HUES48 (cell line): ENCODE data around the gene LRCH4.

Source experiments
- H3K27ac ChIP-seq: one replicate; pipeline ENCODE4 v1.7.0; 2013; ENCODE audit warnings: low read depth, low read length, inconsistent platforms
- H3K27me3 ChIP-seq: 2 replicates; pipeline ENCODE4 v1.6.1; 2013; ENCODE audit warnings: mild to moderate bottlenecking, low read length; ENCODE audit not compliant: control insufficient read depth, insufficient read depth
- H3K36me3 ChIP-seq: 2 replicates; pipeline ENCODE4 v1.6.1; 2013; ENCODE audit warnings: low read length; ENCODE audit not compliant: control insufficient read depth, insufficient read depth
- H3K4me1 ChIP-seq: 2 replicates; pipeline ENCODE4 v1.6.1; 2013; ENCODE audit warnings: mild to moderate bottlenecking, low read length; ENCODE audit not compliant: control insufficient read depth, insufficient read depth
- H3K4me3 ChIP-seq: 2 replicates; pipeline ENCODE4 v1.5.1; 2013; ENCODE audit warnings: mild to moderate bottlenecking, low read depth, low read length
- H3K9ac ChIP-seq: 2 replicates; pipeline ENCODE4 v1.6.1; 2013; ENCODE audit warnings: mild to moderate bottlenecking, low read depth, low read length, moderate library complexity
- H3K9me3 ChIP-seq: 2 replicates; pipeline ENCODE4 v1.6.1; 2013; ENCODE audit warnings: low read length; ENCODE audit not compliant: control insufficient read depth, insufficient read depth

The LRCH4 gene

GRCh38 chr7:100604028-100604975 lies 18.4 kb upstream of the LRCH4 start:
- Histone ChIP-seq H3K9ac (peak overlapping the region; percentile 11; the same call in 1 of the 2 replicates), H3K36me3 (0 out of 2 replicates have a peak, but pooled peaks cover 4% of the 10 kb centered on the region), H3K27me3 (no peaks in the 10 kb centered on the region; the same call in 1 of the 2 replicates), H3K4me1 (peaks cover 26% of the 10 kb centered on the region), H3K4me3 (peak overlapping the region; percentile 79), H3K27ac (peak overlapping the region; percentile 11), H3K9me3 (no peaks in the 10 kb centered on the region)

GRCh38 chr7:100603726-100604027 lies 17.7 kb upstream of the LRCH4 start:
- Histone ChIP-seq H3K27ac (peak overlapping the region; percentile 11), H3K9ac (peak overlapping the region; percentile 11; the same call in 1 of the 2 replicates)

GRCh38 chr7:100602889-100603725 lies 17.2 kb upstream of the LRCH4 start:
- Histone ChIP-seq H3K36me3 (0 out of 2 replicates have a peak, but pooled peaks cover 4% of the 10 kb centered on the region), H3K27ac (peak overlapping the region; percentile 28), H3K9ac (peak overlapping the region; percentile 11; the same call in 1 of the 2 replicates), H3K9me3 (no peaks in the 10 kb centered on the region), H3K4me3 (peak overlapping the region; percentile 61), H3K4me1 (peaks cover 26% of the 10 kb centered on the region), H3K27me3 (no peaks in the 10 kb centered on the region; the same call in 1 of the 2 replicates)

More at GRCh38 chr7:100603726-100604027, 17.7 kb upstream of the LRCH4 start:
- Histone ChIP-seq H3K27me3 (no peaks in the 10 kb centered on the region; the same call in 1 of the 2 replicates), H3K4me1 (peaks cover 26% of the 10 kb centered on the region), H3K9me3 (no peaks in the 10 kb centered on the region), H3K4me3 (peak overlapping the region; percentile 61), H3K36me3 (0 out of 2 replicates have a peak, but pooled peaks cover 4% of the 10 kb centered on the region)

GRCh38 chr7:100600730-100601038 lies 14.8 kb upstream of the LRCH4 start:
- Histone ChIP-seq H3K9me3 (no peaks in the 10 kb centered on the region), H3K4me3 (no peak overlapping the region), H3K27me3 (no peaks in the 10 kb centered on the region; the same call in 1 of the 2 replicates), H3K9ac (no peak overlapping the region), H3K27ac (no peak overlapping the region), H3K4me1 (peaks cover 22% of the 10 kb centered on the region), H3K36me3 (0 out of 2 replicates have a peak, but pooled peaks cover 6% of the 10 kb centered on the region)

GRCh38 chr7:100599911-100600729 lies 14.2 kb upstream of the LRCH4 start:
- Histone ChIP-seq H3K9me3 (no peaks in the 10 kb centered on the region), H3K36me3 (0 out of 2 replicates have a peak, but pooled peaks cover 6% of the 10 kb centered on the region), H3K4me1 (peaks cover 22% of the 10 kb centered on the region), H3K27ac (no peak overlapping the region), H3K9ac (no peak overlapping the region), H3K4me3 (no peak overlapping the region), H3K27me3 (no peaks in the 10 kb centered on the region)

GRCh38 chr7:100598425-100598824 lies 12.5 kb upstream of the LRCH4 start:
- Histone ChIP-seq H3K4me3 (no peak overlapping the region), H3K9ac (no peak overlapping the region), H3K4me1 (peaks cover 17% of the 10 kb centered on the region), H3K27me3 (no peaks in the 10 kb centered on the region), H3K9me3 (no peaks in the 10 kb centered on the region), H3K36me3 (0 out of 2 replicates have a peak, but pooled peaks cover 6% of the 10 kb centered on the region), H3K27ac (no peak overlapping the region)

- Histone ChIP-seq H3K27me3 (peaks cover 6% of the 10 kb centered on the region), H3K4me3 (no peak overlapping the region), H3K27ac (no peak overlapping the region), H3K36me3 (0 out of 2 replicates have a peak, but pooled peaks cover 6% of the 10 kb centered on the region), H3K4me1 (peaks cover 4% of the 10 kb centered on the region; the same call in 1 of the 2 replicates), H3K9ac (no peak overlapping the region), H3K9me3 (no peaks in the 10 kb centered on the region)
These were observed 9.3 kb upstream of the LRCH4 start for GRCh38 chr7:100595188-100595587.

- no peak overlapping the region for H3K9ac ChIP-seq
- 0 out of 2 replicates have a peak, but pooled peaks cover 4% of the 10 kb centered on the region for H3K36me3 ChIP-seq
- no peaks in the 10 kb centered on the region for H3K9me3 ChIP-seq
- H3K27ac ChIP-seq = no peak overlapping the region
- H3K27me3 ChIP-seq = peaks cover 9% of the 10 kb centered on the region
- H3K4me1 ChIP-seq = peaks cover 10% of the 10 kb centered on the region; the same call in 1 of the 2 replicates
- H3K4me3 ChIP-seq = no peak overlapping the region
These were observed 5.7 kb upstream of the LRCH4 start for GRCh38 chr7:100591596-100591995.

GRCh38 chr7:100590077-100590737 lies 4.3 kb upstream of the LRCH4 start:
- Histone ChIP-seq H3K27me3 (peaks cover 9% of the 10 kb centered on the region), H3K4me3 (no peak overlapping the region; the same call in 1 of the 2 replicates), H3K27ac (no peak overlapping the region), H3K9ac (no peak overlapping the region), H3K9me3 (no peaks in the 10 kb centered on the region), H3K4me1 (peaks cover 10% of the 10 kb centered on the region; the same call in 1 of the 2 replicates), H3K36me3 (no peaks in the 10 kb centered on the region)
